ENCODE results near the gene GJB4. TPM values are rescaled to one million over a fixed set of nuclear protein-coding genes. Genes with fewer than 3 reads are reported as not detected.

GJB4 gene
- total RNA-seq, 4 donors from 2014 or later = 0.27 TPM; not detected in 3

- no peaks in the 10 kb centered on the region for H3K36me3 ChIP-seq
- WGBS, 2 donors (ENCODE audit: low coverage in 1 of 2) = 52 to 75% methylated on average over 4 to 17 of the region's 18 CpGs
- H3K27ac ChIP-seq = no peak overlapping the region
- H3K27me3 ChIP-seq = peaks cover 60% of the 10 kb centered on the region
- ATAC-seq = no peak
- peaks cover 0 to 5% (median 0%) of the 10 kb centered on the region in 3 donors for H3K4me1 ChIP-seq
- TF ChIP-seq EP300 (IDR thresholded peaks at IDR 0.05) = no peak
- no peak for TF ChIP-seq CTCF (IDR thresholded peaks at IDR 0.05)
- no peak for TF ChIP-seq POLR2AphosphoS5 (IDR thresholded peaks at IDR 0.05)
- TF ChIP-seq POLR2A (IDR thresholded peaks at IDR 0.05) = no peak
- H3K4me3 ChIP-seq = no peak overlapping the region
- no peaks in the 10 kb centered on the region for H3K9me3 ChIP-seq
These were observed 19.2 kb upstream of the GJB4 start for GRCh38 chr1:34740161-34740868.

- H3K9me3 ChIP-seq = no peaks in the 10 kb centered on the region
- no peak overlapping the region for H3K4me3 ChIP-seq
- H3K27me3 ChIP-seq = peaks cover 52% of the 10 kb centered on the region
- ATAC-seq = peak; percentile 72
- peaks cover 0 to 5% (median 0%) of the 10 kb centered on the region in 3 donors for H3K4me1 ChIP-seq
- H3K36me3 ChIP-seq = no peaks in the 10 kb centered on the region
- 6 to 38% methylated on average over 6 to 13 of the region's 16 CpGs for WGBS, 2 donors (ENCODE audit: low coverage in 1 of 2)
- H3K27ac ChIP-seq = no peak overlapping the region
- TF ChIP-seq EP300 (IDR thresholded peaks at IDR 0.05) (no peak), CTCF (IDR thresholded peaks at IDR 0.05) (peak in 3 of 4 experiments; percentile 75 to 97 (median 76))
These were observed 16.8 kb upstream of the GJB4 start for GRCh38 chr1:34742667-34743270.

- Histone ChIP-seq H3K4me1 (peaks cover 0 to 5% (median 0%) of the 10 kb centered on the region in 3 donors), H3K4me3 (no peak overlapping the region), H3K36me3 (no peaks in the 10 kb centered on the region), H3K9me3 (no peaks in the 10 kb centered on the region), H3K27me3 (peaks cover 54% of the 10 kb centered on the region), H3K27ac (no peak overlapping the region)
- TF ChIP-seq EP300 (IDR thresholded peaks at IDR 0.05) (no peak), POLR2A (IDR thresholded peaks at IDR 0.05) (no peak), POLR2AphosphoS5 (IDR thresholded peaks at IDR 0.05) (no peak), CTCF (IDR thresholded peaks at IDR 0.05) (no peak)
- 63 to 84% methylated on average over 2 to 5 of the region's 6 CpGs for WGBS, 2 donors (ENCODE audit: low coverage in 1 of 2)
- ATAC-seq = no peak
These were observed 15.8 kb upstream of the GJB4 start for GRCh38 chr1:34743775-34744174.

GRCh38 chr1:34744851-34745250, 14.7 kb upstream of the GJB4 start:
- H3K27ac ChIP-seq = no peak overlapping the region
- H3K4me1 ChIP-seq = peaks cover 0 to 5% (median 0%) of the 10 kb centered on the region in 3 donors
- H3K36me3 ChIP-seq = no peaks in the 10 kb centered on the region
- ATAC-seq = no peak
- H3K4me3 ChIP-seq = no peak overlapping the region
- no peak for TF ChIP-seq POLR2AphosphoS5 (IDR thresholded peaks at IDR 0.05)
- no peak for TF ChIP-seq POLR2A (IDR thresholded peaks at IDR 0.05)
- TF ChIP-seq EP300 (IDR thresholded peaks at IDR 0.05) = no peak
- no peak for TF ChIP-seq CTCF (IDR thresholded peaks at IDR 0.05)
- H3K27me3 ChIP-seq = peaks cover 43% of the 10 kb centered on the region
- WGBS, 2 donors (ENCODE audit: low coverage in 1 of 2) = 80 to 90% methylated on average over 1 of the region's 3 CpGs
- no peaks in the 10 kb centered on the region for H3K9me3 ChIP-seq

- H3K4me3 ChIP-seq = no peak overlapping the region
- TF ChIP-seq POLR2AphosphoS5 (IDR thresholded peaks at IDR 0.05) (no peak), EP300 (IDR thresholded peaks at IDR 0.05) (no peak), POLR2A (IDR thresholded peaks at IDR 0.05) (no peak), CTCF (IDR thresholded peaks at IDR 0.05) (no peak)
- no peaks in the 10 kb centered on the region for H3K9me3 ChIP-seq
- WGBS, 2 donors (ENCODE audit: low coverage in 1 of 2) = no CpG with 5 or more reads among the region's 5 CpGs
- H3K27ac ChIP-seq = no peak overlapping the region
- H3K36me3 ChIP-seq = no peaks in the 10 kb centered on the region
- no peak for ATAC-seq
- peaks cover 0 to 5% (median 0%) of the 10 kb centered on the region in 3 donors for H3K4me1 ChIP-seq
- H3K27me3 ChIP-seq = peaks cover 41% of the 10 kb centered on the region
These were observed 13.9 kb upstream of the GJB4 start for GRCh38 chr1:34745666-34746065.

Measured in gastroesophageal sphincter (tissue), 4 donors.